ENCODE data around the gene GALR1.
"Not testable (repeated sequence)": the region's sequence is repeated elsewhere in the genome, so short reads cannot be mapped to it uniquely, and the experiment has no call there.

The GALR1 gene

GRCh38 chr18:77249569-77250500, at the start of gene GALR1:
Gene GALR1 (plus strand): TSS chr18:77249848. CDS start chr18:77250549, 701 bp downstream.
- DNase-seq (ENCODE audit: low spot score): peak; percentile 45

DNA sequence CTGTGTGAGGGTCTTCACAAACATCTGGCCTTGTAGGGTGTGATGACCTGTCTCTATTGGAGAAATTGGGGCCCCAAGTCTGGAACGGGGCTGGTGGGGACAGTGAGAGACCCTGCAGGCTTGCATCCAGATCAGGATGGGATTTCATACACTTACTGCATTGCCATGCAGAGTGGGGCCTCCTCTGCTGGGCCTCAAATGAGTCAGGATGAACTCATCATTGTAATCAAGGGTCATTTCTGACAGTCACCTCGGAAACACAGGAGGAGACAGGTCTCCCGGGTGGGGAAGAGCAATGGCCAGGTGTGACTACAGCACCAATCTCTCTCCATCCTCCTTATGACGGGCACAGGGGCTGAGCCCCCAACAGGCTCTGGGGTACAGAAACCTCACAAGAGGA, 48.1 kb upstream of the GALR1 start:
- DNase-seq (ENCODE audit: low spot score): no peak

- no peak for DNase-seq (ENCODE audit: low spot score)
Observed at GRCh38 chr18:77202329-77202728, 47.3 kb upstream of the GALR1 start.

- DNase-seq (ENCODE audit: low spot score): no peak
Observed at GRCh38 chr18:77203071-77203470, 46.6 kb upstream of the GALR1 start.

DNA sequence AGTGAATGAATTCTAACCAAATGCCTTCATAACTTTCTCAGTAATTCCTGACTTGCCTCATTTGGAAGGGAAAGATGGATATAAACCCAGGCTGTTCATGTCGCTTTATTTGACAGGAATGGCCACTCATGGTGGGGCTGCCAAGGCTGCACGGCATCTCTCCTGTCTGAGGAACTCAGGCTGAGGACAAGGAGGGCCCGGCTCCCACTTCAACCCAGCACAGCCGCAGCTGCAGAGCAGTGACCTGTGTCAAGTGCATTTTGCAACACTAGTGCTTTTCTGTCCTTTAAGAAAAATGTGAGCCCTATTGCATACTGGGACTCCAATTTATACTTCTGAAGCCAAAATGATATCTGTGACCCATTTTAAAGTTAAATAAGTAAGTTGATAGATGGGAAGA, 45.8 kb upstream of the GALR1 start:
- no peak for DNase-seq (ENCODE audit: low spot score)

DNA sequence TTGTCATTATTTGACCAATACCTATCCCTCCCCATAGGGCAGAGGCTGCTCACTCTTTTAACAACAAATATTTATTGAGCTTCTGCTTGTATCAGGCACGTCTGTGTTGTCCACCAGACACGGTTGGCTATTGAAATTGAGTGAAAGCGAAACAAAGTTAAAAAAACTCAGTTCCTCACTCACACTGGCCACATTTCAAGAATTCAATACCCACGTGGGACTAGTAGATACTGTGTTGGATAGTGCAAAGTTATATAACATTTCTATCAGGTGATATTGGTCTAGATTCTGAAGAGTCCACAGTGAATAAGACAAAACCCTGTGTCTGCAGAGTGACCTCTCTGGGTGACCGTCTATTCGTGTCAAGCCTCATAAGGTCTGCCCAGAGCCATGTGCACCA, 43.9 kb upstream of the GALR1 start:
- no peak for DNase-seq (ENCODE audit: low spot score)

- peak; percentile 90 for DNase-seq (ENCODE audit: low spot score)
Observed at GRCh38 chr18:77206676-77207374, 42.8 kb upstream of the GALR1 start.

- DNase-seq (ENCODE audit: low spot score): peak; percentile 90
Observed at GRCh38 chr18:77207540-77207939, 42.1 kb upstream of the GALR1 start.

DNA sequence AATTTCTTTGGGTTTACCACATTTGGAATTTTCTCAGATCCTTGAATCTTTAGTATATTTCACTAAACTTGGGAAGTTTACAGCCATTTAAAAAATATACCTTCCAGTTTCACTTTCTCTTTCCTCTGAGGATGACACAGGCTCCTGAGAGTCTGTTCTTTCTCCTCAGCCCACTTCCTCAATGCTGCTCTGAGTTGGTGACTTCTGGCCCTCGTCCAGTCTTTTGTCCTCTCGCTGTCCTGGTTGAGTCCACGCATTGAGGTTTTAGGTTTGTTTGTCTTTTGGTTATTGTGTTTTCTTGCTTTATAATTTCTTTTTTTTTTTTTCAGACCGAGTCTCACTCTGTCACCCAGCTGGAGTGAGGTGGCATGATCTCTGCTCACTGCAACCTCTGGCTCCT, 40.7 kb upstream of the GALR1 start:
- DNase-seq (ENCODE audit: low spot score): no peak

DNA sequence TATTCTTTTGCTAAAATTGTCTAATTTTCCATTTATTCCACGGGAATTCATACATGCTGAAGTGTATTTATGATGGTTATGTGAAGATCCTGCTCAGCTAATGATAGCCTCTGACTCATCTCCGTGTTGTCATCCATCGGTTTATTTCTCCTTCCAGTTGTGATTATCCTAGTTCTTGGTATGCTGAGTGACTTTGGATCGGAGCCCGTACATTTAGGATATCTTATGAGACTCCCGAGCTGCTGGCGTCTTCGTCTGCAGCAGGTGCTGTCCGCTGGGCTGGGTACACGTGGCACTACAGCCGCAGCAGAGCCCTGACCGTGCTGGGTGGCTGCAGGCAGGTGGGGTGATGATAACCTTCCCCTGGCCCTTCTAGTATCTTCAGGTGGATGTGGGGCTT, 40.1 kb upstream of the GALR1 start:
- DNase-seq (ENCODE audit: low spot score): no peak

- no peak for DNase-seq (ENCODE audit: low spot score)
Observed at GRCh38 chr18:77210249-77210648, 39.4 kb upstream of the GALR1 start.

GRCh38 chr18:77218642-77219041, 31.0 kb upstream of the GALR1 start:
- no peak for DNase-seq (ENCODE audit: low spot score)

DNA sequence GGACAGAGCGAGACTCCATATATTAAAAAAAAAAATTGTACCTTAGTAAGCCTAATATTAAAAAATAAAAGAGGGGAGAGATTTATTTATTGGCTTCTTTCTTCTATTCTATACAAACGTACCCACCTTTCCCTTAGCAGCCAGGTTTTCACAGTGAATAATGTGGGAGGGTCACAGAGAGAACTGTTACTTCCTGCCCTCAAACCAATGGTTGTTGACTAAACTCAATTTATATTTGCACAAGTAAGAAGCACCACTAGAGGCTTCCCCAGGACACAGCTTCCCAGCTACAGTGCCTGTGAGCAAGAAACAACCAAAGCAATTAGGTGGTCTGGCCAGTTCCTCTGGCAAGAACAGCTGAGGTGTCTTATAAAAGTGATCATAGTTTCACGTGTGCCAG, 28.9 kb upstream of the GALR1 start:
- no peak for DNase-seq (ENCODE audit: low spot score)

DNA sequence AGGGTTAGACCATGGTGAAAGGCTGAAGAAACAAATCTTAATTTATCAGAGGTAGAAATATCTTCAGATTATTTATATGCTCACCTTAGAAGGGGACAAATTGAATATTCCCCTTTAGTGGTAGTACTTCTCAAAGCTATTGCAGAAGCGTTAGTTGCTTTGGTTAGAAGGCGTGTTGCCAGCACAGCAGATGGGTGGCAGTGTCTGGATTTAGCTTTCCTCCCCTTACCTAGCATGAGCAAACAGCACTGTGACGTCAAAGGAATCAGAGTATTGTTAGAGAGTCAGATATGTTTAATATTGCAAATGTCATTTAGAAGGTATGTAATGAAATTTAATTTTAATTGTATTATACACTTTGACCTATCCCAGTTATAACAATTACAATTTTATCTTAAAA, 27.2 kb upstream of the GALR1 start:
- no peak for DNase-seq (ENCODE audit: low spot score)

GRCh38 chr18:77223221-77223639, 26.4 kb upstream of the GALR1 start:
- DNase-seq (ENCODE audit: low spot score): no peak

- DNase-seq (ENCODE audit: low spot score): peak; percentile 66
Observed at GRCh38 chr18:77223653-77224052, 26.0 kb upstream of the GALR1 start.

GRCh38 chr18:77230645-77231044, 19.0 kb upstream of the GALR1 start:
- DNase-seq (ENCODE audit: low spot score): no peak

DNA sequence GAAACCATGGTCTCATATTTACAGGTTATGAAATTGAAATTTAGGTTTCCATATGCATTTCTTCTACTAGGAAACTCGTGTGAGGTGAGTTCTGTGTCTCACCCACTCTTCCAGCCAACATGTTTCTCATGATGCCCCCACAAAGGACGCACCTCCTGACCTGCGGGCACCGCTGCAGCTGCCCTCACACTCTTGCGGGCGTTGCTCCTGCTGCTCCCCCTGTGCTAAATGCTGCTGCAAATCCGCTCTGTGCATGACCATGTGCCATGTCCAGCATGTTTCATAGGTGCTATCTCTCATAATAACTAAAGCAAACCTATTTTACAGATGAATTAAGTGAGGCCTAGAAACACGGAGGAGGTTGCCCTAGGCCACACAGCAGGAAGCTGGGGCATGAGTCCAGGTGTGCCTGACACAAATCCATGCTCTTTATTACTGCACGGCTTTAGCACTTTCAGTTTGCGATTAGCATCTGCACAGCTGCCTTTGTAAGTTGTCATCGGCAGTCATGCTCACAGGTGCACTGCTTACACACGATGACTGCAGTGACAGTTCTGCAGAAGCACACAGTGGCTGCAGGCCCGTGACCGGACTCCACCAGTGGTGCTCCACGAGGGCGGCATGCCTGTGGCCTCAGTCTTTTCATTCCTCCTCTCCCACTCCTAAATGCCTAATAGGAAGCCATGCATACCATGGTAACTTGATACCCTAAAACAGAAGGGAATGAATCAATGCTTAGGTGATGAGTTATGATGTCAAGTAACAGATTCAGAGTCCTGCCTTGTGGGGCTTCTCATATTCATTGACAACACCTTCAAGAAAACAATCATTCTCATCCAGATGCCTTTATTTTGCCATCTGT, 14.9 kb upstream of the GALR1 start:
- DNase-seq (ENCODE audit: low spot score): no peak

DNA sequence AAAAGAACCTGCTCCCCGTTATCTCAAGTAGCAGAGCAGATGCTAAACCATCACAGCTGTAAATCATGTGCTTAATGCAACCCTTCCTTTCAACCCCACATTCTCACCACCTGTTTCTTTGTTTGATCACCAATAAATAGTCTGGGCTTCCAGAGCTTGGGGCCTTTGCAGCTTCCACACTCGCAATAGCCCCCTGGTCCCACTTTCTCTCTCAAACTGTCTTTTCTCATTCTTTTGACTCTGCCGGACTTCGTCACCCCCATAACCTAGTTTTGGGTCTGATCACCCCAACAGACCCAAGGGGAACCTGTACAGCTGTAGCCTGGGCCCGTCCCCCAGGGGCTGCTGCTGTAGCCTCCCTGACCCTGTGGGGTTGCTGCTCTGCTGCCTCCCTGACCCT, 10.4 kb upstream of the GALR1 start:
- not testable (repeated sequence) for DNase-seq (ENCODE audit: low spot score)

DNA sequence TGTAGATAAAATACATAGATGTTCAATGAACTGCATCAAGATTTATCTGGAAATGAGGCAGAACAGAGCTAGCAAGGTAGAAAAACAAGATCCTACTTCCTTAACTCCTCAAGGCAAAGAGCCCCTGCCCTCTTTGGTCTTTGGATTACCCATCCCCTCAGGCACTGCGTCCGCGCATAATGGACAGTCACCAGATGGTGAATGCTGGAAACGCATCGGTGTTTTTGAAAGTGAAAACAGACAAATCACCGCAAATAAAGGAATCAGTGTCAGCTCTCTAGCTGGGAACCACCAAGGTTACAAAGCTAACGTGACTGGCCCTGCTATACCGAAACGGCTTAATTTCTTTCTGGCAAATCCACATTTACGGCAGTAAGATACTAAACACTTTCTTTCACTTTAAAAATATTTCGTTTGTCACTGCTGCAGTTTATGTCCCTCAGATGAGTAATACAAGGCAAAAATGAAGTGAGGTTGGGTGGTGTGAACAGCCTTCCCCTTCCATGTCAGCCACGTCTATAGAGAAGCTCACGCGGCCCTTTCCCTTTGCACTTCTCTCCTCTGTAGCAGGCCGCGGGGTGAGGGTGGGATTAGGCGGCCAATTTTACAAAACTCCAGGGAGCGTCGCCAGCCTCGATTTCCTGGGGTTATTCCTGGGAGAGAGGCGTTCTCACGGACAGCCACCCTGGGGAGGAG, 627 bp upstream of the GALR1 start:
- DNase-seq (ENCODE audit: low spot score): no peak

GRCh38 chr18:77250501-77250925, 865 bp downstream of the GALR1 start:
- no peak for DNase-seq (ENCODE audit: low spot score)
